Activated naive CD8-positive, alpha-beta T cell treated with anti-CD3 and anti-CD28 coated beads, Interleukin-2, amount 10 ng/mL, durations not matched to agents 7 days and 5 days (primary cell): ENCODE data around the gene MUC6. TPM values are rescaled to one million over a fixed set of nuclear protein-coding genes. Genes with fewer than 3 reads are reported as not detected.
A peak's percentile ranks its signal among the peaks of the same experiment; 100 is the strongest.
"Not testable (repeated sequence)": the region's sequence is repeated elsewhere in the genome, so short reads cannot be mapped to it uniquely, and the experiment has no call there.

Experiments used
- ATAC-seq: fragments of 150-1000 bp; cut with Tn5 transposase; one replicate; pipeline ENCODE4 v1.10.0; 2021; ENCODE audit warnings: low read depth, moderate library complexity
- POLR2A ChIA-PET: fragments of 350-600 bp; sonication (Branson Sonifier 250); formaldehyde crosslinking; loops from one replicate; lab custom pipeline; 2021; ENCODE audit warnings: antibody characterized with exemption; lab: Charles Lee
- DNase-seq: peaks from one replicate; pipeline ENCODE4 v3.0.0; 2021
- H3K27ac Mint-ChIP-seq: one replicate; pipeline ENCODE4 v1.8.0; 2022; ENCODE audit warnings: mild to moderate bottlenecking, mixed read lengths
- H3K27me3 Mint-ChIP-seq: one replicate; pipeline ENCODE4 v1.8.0; 2022; ENCODE audit warnings: mild to moderate bottlenecking, moderate library complexity, mixed read lengths
- H3K36me3 Mint-ChIP-seq: one replicate; pipeline ENCODE4 v1.8.0; 2021; ENCODE audit warnings: mild to moderate bottlenecking, mixed read lengths
- H3K4me1 Mint-ChIP-seq: one replicate; pipeline ENCODE4 v1.8.0; 2021; ENCODE audit warnings: mixed read lengths
- H3K4me3 Mint-ChIP-seq: one replicate; pipeline ENCODE4 v1.8.0; 2022; ENCODE audit warnings: mild to moderate bottlenecking, moderate library complexity, mixed read lengths
- H3K9me3 Mint-ChIP-seq: one replicate; pipeline ENCODE4 v1.8.0; 2021; ENCODE audit warnings: mixed read lengths
- total RNA-seq, 2 experiments: library from RNA; stranded (reverse); gene quantifications; one replicate each; pipeline ENCODE4 v1.2.3, GENCODE V29; 2021

The MUC6 gene
- total RNA-seq, 2 experiments from 2014 or later, result not detected

GRCh38 chr11:975827-976226 lies 60.7 kb downstream of the MUC6 start:
- ATAC-seq (no peak), DNase-seq (no peak)
- Mint-ChIP-seq H3K27ac (no peak overlapping the region), H3K36me3 (peaks cover 14% of the 10 kb centered on the region), H3K27me3 (no peaks in the 10 kb centered on the region), H3K9me3 (no peaks in the 10 kb centered on the region), H3K4me3 (no peak overlapping the region), H3K4me1 (peaks cover 12% of the 10 kb centered on the region)
- POLR2A ChIA-PET, result no interaction called here

- H3K27ac Mint-ChIP-seq, H3K9me3 Mint-ChIP-seq: not testable (repeated sequence)
Observed at GRCh38 chr11:975376-975775, 61.1 kb downstream of the MUC6 start.

GRCh38 chr11:973237-973636 lies 63.3 kb downstream of the MUC6 start:
- Mint-ChIP-seq H3K4me1 (peaks cover 21% of the 10 kb centered on the region), H3K36me3 (peaks cover 7% of the 10 kb centered on the region), H3K27me3 (no peaks in the 10 kb centered on the region), H3K4me3 (no peak overlapping the region), H3K27ac (no peak overlapping the region), H3K9me3 (no peaks in the 10 kb centered on the region)
- no peak for DNase-seq
- ATAC-seq, result no peak
- POLR2A ChIA-PET, result no interaction called here

More at GRCh38 chr11:975376-975775, 61.1 kb downstream of the MUC6 start:
- H3K4me3 Mint-ChIP-seq, H3K27me3 Mint-ChIP-seq, ATAC-seq, POLR2A ChIA-PET, DNase-seq: not testable (repeated sequence)
- peaks cover 13% of the 10 kb centered on the region for H3K4me1 Mint-ChIP-seq
- H3K36me3 Mint-ChIP-seq, result peaks cover 13% of the 10 kb centered on the region

GRCh38 chr11:972523-973211 lies 63.9 kb downstream of the MUC6 start:
- H3K4me3 Mint-ChIP-seq, result no peak overlapping the region
- H3K9me3 Mint-ChIP-seq, result no peaks in the 10 kb centered on the region
- ATAC-seq (no peak), DNase-seq (no peak)
- H3K36me3 Mint-ChIP-seq, result peaks cover 7% of the 10 kb centered on the region
- H3K27ac Mint-ChIP-seq, result no peak overlapping the region
- peaks cover 21% of the 10 kb centered on the region for H3K4me1 Mint-ChIP-seq
- POLR2A ChIA-PET, result no interaction called here
- no peaks in the 10 kb centered on the region for H3K27me3 Mint-ChIP-seq

GRCh38 chr11:971731-972365 lies 64.7 kb downstream of the MUC6 start:
- Mint-ChIP-seq H3K9me3 (no peaks in the 10 kb centered on the region), H3K27me3 (no peaks in the 10 kb centered on the region), H3K36me3 (peaks cover 7% of the 10 kb centered on the region), H3K27ac (no peak overlapping the region), H3K4me1 (peaks cover 21% of the 10 kb centered on the region), H3K4me3 (no peak overlapping the region)
- DNase-seq (no peak), ATAC-seq (no peak)
- POLR2A ChIA-PET, result no interaction called here

- H3K36me3 Mint-ChIP-seq, result peaks cover 9% of the 10 kb centered on the region
- peaks cover 20% of the 10 kb centered on the region for H3K4me1 Mint-ChIP-seq
- POLR2A ChIA-PET, result no interaction called here
Observed at GRCh38 chr11:971092-971690, 65.3 kb downstream of the MUC6 start.

GRCh38 chr11:970319-970871 lies 66.1 kb downstream of the MUC6 start:
- H3K9me3 Mint-ChIP-seq, result no peaks in the 10 kb centered on the region
- no peaks in the 10 kb centered on the region for H3K27me3 Mint-ChIP-seq
- H3K4me1 Mint-ChIP-seq, result peaks cover 20% of the 10 kb centered on the region
- H3K27ac Mint-ChIP-seq, result peak overlapping the region; percentile 20
- DNase-seq (no peak), ATAC-seq (peak; percentile 21)
- peaks cover 11% of the 10 kb centered on the region for H3K36me3 Mint-ChIP-seq
- H3K4me3 Mint-ChIP-seq, result no peak overlapping the region
- POLR2A ChIA-PET, result no interaction called here

More at GRCh38 chr11:971092-971690, 65.3 kb downstream of the MUC6 start:
- no peaks in the 10 kb centered on the region for H3K27me3 Mint-ChIP-seq
- no peak for ATAC-seq
- peak overlapping the region; percentile 45 for H3K27ac Mint-ChIP-seq
- H3K9me3 Mint-ChIP-seq, result no peaks in the 10 kb centered on the region
- no peak for DNase-seq
- H3K4me3 Mint-ChIP-seq, result no peak overlapping the region

GRCh38 chr11:969651-970205 lies 66.8 kb downstream of the MUC6 start:
- H3K27ac Mint-ChIP-seq, result peak overlapping the region; percentile 20
- no peak overlapping the region for H3K4me3 Mint-ChIP-seq
- peaks cover 2% of the 10 kb centered on the region for H3K9me3 Mint-ChIP-seq
- no peak for DNase-seq
- peaks cover 23% of the 10 kb centered on the region for H3K4me1 Mint-ChIP-seq
- POLR2A ChIA-PET, result no interaction called here
- ATAC-seq, result no peak
- H3K36me3 Mint-ChIP-seq, result peaks cover 15% of the 10 kb centered on the region
- no peaks in the 10 kb centered on the region for H3K27me3 Mint-ChIP-seq

- no peak for ATAC-seq
- H3K9me3 Mint-ChIP-seq, result peaks cover 2% of the 10 kb centered on the region
- H3K27ac Mint-ChIP-seq, result no peak overlapping the region
- no peak overlapping the region for H3K4me3 Mint-ChIP-seq
- no peak for DNase-seq
- POLR2A ChIA-PET, result no interaction called here
- H3K27me3 Mint-ChIP-seq, result no peaks in the 10 kb centered on the region
- peaks cover 23% of the 10 kb centered on the region for H3K36me3 Mint-ChIP-seq
- H3K4me1 Mint-ChIP-seq, result peaks cover 23% of the 10 kb centered on the region
Observed at GRCh38 chr11:968822-969221, 67.7 kb downstream of the MUC6 start.

- H3K4me1 Mint-ChIP-seq, result peaks cover 23% of the 10 kb centered on the region
- peaks cover 27% of the 10 kb centered on the region for H3K36me3 Mint-ChIP-seq
- H3K27me3 Mint-ChIP-seq, result no peaks in the 10 kb centered on the region
- peaks cover 2% of the 10 kb centered on the region for H3K9me3 Mint-ChIP-seq
- no peak for ATAC-seq
- DNase-seq, result no peak
- no peak overlapping the region for H3K27ac Mint-ChIP-seq
- no peak overlapping the region for H3K4me3 Mint-ChIP-seq
- POLR2A ChIA-PET, result no interaction called here
Observed at GRCh38 chr11:967995-968751, 68.3 kb downstream of the MUC6 start.

GRCh38 chr11:965206-965775 lies 71.2 kb downstream of the MUC6 start:
- Mint-ChIP-seq H3K27ac (peak overlapping the region; percentile 36), H3K36me3 (peaks cover 29% of the 10 kb centered on the region), H3K4me3 (no peak overlapping the region), H3K4me1 (peaks cover 18% of the 10 kb centered on the region), H3K9me3 (peaks cover 2% of the 10 kb centered on the region), H3K27me3 (no peaks in the 10 kb centered on the region)
- peak; percentile 53 for ATAC-seq
- POLR2A ChIA-PET, result no interaction called here
- DNase-seq, result no peak

GRCh38 chr11:963852-964251 lies 72.7 kb downstream of the MUC6 start:
- H3K9me3 Mint-ChIP-seq, result peaks cover 2% of the 10 kb centered on the region
- no peaks in the 10 kb centered on the region for H3K27me3 Mint-ChIP-seq
- H3K27ac Mint-ChIP-seq, result no peak overlapping the region
- H3K4me3 Mint-ChIP-seq, result no peak overlapping the region
- DNase-seq (no peak), ATAC-seq (no peak)
- POLR2A ChIA-PET, result no interaction called here
- peaks cover 11% of the 10 kb centered on the region for H3K4me1 Mint-ChIP-seq
- peaks cover 26% of the 10 kb centered on the region for H3K36me3 Mint-ChIP-seq
